Endometrial microvascular endothelial cells (primary cell): ENCODE results near the gene TMEM165. TPM values are rescaled to one million over a fixed set of nuclear protein-coding genes. Genes with fewer than 3 reads are reported as not detected.

ENCODE experiments used
- in situ Hi-C: cut with HindIII; loops from 2 replicates; pipeline ENCODE4 v1.10.0; 2017; ENCODE audit warnings: low sequenced_read_pairs, low pct_unique_long_range_greater_than_20kb; ENCODE audit errors: inconsistent ontology term
- total RNA-seq: library from RNA; depleted of rRNA; stranded (reverse); fragments of >200 nt; gene quantifications from one replicate; pipeline ENCODE4 v1.2.3, GENCODE V29; 2015; ENCODE audit errors: inconsistent ontology term

TMEM165 gene
- total RNA-seq, 1 donor from 2014 or later = 158 TPM

DNA sequence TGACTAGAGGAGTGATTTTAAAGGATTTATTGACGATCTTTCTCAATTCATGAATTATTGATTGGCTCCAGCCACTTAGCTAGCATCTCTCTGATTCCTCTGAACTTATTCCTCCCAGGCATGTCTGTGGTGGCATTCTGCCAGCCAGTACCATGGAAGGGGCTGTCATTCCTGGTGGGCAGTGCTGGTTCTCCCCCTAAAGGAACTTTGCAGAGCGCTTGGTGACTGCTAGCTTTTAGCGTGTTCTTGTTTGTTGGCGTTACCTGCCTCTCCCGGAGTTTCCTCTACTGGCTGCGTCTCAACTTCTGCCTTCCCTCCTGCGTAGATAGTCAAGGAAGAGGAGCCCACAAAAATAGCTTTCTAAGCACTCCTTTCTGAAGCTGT is 30.4 kb upstream of the TMEM165 start:
- in situ Hi-C loops = no loop called here

DNA sequence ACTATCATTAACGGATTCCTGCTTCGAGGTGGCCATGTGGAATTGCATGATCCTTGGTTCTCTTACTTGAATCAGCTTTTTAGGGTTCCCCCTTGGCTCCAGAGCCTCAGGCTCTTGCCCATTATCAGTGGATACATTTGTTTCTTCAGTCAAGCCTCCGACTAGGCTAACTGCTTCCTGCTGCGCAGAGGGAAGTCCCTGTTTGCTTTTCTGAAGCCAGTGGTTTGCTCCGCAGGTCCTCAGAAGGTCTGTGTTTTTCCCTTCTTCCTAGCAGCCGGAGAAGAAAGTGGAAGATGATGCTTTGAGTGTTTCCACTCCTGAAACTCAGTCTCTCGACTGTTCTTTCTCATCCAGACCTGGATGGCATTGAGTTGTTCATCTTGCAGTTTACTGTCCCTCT is 29.1 kb upstream of the TMEM165 start:
- in situ Hi-C loops = no loop called here

DNA sequence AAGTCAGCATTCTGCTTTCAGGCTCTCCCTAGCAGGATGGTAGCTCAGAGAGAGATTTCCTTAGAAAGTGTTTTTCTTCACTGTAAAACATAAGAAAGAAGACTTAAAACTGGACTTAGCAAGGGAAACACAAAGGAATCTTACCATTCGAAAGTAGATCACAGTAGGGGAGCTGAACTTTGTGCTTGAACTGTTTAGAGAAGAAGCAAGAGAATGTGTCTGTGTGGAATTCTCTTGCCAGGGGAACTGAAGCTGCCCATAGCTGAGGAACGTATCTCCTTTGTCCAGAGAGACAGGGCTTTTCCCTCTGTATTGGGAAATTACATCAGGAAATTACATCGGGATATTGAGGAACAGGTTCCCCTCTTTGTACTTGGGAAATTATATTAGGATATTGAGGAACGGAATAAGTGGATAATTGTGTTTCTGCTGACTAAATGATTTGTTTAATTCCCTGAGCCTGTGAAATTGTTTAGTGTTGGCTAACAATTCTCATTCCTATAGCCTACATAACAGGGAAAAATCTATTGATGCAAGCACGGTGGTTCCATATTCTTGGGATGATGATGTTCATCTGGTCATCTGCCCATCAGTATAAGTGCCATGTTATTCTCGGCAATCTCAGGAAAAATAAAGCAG is 28.6 kb upstream of the TMEM165 start:
- in situ Hi-C loops = no loop called here

DNA sequence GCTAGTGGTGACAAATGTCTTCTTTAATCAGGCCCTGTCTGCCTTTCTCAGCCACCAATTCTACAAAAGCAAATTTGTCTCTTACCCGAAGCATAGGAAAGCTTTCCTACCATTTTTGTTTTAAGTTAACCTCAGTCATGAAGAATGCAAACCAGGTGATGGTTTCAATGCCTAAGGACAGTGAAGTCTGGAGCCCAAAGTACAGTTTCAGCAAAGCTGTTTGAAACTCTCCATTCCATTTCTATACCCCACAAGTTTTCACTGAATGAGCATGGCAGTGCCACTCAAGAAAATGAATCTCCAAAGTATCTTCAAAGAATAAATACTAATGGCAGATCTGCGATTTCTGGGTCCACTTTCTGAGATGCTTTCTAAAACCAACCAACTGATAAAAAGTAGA is 25.8 kb upstream of the TMEM165 start:
- in situ Hi-C loops = no loop called here

DNA sequence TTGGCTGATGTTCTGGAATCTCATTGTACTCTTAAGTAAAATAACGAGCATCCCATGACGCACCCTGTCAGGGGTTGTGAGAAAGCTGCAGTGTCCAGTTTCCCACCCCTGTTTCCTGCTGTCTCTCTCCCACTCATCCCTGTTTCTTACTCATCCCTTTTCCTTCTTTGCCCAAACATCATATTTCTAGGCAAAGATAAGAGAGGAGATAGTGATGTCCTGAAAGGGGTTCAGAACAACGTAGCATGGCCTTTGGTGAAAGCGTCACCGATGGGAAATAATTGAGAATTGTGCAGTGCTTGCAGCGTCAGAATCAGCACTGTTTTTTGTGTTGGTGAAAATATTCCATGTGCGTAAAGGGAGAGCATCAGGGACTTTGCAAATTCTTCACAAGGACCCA is 23.5 kb upstream of the TMEM165 start:
- in situ Hi-C loops = no loop called here

DNA sequence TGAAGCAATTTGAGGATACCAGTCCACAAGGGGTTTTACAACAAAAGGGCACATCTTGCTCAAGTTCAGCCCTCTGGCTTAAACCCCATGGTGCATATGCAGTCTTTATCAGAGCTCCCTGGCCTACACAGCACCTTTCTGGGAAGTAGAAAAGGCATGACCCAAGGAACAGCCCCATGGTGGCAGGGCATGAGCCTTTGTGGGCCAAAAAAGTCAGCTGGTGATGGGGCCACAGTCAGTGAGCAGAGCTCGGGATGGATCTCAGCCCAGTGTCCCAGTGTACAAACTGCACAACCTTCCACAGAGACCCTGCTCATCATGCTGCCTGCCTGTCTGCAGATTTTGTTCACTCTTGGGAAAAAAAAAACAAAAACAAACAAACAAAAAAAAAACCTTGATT is 22.3 kb upstream of the TMEM165 start:
- in situ Hi-C loops = no loop called here

DNA sequence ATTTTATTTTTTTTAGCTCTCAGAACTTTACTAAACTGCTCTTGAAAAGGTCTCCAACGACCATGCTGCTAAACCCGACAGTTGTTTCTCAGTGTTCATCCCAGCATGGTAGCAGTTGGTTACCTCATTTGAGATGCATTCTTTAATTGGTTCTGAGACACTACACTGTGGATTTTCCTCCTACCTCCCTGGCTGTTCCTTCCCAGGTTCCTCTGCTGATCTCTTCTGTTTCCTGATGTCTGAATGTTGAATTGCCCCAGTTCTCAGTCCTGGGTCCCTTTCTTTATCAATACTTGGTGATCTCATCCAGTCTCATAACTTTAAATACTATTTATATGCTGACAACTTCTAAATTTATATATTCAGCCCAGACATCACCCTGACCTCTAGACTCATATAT is 19.1 kb upstream of the TMEM165 start:
- in situ Hi-C loops = no loop called here

DNA sequence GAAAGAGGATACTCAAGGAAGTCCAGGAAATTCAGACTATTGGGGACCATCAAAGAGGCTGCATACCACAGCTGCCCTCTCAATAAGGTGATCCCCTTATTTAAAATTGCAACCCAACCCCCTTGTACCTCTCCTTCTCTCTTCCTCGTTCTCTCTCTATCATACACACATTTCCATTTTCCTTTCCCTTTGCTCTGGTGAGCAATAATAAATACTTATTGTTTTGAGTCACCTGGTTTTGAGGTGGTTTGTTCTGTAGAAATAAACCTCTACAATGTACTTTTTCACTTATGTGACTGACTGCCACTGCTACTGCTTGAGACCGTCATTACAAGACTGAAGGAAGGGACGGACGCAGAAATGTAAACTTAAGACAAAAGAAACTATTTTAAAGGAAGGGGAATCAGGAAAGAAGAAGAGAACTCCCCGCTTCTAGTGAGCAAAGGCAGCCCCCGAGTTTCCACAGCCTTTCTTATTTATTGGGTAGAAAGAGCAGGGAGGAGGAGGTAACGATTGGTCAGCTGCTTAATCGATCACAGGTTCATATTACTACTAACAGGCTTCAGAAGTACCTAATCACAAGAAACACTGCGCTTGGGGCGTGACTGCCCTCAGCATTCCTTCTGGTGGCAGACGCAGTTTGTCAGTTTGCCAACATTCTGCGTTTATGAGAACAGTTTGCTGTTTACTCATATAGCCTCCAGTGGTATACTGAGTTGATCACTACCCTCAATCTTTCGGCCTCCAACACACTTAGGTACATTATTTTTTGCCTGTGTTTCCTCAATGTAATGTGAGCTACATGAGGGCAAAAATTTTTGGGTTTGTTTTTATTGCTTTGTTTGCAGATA is 16.9 kb upstream of the TMEM165 start:
- in situ Hi-C loops = no loop called here

DNA sequence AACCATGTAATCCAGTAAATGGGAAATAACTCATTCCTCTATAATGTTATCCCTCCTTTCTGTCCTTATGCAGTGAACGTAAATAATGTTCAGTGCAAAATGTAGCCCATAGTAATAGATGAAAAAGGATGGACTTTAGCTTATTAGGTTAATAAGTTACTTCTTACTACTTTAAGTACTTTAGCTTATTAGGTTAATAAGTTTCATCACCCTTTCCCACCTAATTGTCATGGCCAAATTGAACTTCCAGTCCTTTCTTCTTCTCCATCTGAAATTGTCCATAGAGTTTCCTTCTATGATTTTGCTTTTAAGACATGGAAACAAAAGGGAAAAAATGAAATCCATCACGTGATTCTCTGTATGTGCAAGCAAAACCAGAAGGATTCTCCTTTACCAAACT is 15.2 kb upstream of the TMEM165 start:
- in situ Hi-C loops = no loop called here

DNA sequence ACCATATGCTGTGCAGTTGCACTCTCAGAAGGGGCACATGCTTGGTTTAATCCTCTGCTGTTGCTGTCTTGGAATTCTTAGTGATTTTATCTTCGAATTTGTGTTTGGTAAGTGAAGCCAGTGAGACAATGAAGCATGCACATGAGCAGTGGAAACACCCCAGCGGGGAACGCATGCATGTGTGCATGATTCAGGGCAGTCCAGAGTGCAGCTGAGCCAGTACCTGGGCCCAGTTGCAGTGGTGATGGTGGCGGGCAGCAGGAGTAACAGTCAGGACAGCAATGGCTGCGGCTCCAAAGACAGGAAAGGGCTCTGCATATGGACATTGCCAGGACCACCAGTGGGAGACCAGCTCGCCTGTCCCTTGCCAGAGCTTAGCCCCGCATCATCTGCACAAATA is 14.3 kb upstream of the TMEM165 start:
- in situ Hi-C loops = no loop called here

DNA sequence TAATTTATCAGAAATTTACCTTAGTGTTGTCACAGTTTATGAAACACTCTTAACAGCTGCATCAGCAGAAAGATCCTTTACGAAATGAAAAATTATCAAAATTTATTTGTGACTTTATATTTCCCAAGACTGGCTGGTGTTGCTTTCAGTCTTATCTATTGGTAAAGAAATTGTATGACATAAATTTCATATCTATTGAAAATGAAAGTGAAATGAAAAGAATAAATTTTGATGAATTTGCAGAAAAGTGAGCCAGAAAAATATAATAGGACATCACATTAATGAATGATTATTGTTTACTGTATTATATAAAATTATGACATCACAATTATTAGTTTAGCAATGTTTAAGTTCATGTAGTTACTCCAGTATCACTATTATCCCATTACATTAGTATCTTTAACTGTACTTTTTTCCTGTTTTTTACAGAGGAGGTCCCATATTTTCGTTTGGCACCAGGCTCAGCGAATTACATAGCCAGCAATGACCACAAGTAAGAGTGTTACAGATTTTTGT is 13.2 kb upstream of the TMEM165 start:
- in situ Hi-C loops = no loop called here

DNA sequence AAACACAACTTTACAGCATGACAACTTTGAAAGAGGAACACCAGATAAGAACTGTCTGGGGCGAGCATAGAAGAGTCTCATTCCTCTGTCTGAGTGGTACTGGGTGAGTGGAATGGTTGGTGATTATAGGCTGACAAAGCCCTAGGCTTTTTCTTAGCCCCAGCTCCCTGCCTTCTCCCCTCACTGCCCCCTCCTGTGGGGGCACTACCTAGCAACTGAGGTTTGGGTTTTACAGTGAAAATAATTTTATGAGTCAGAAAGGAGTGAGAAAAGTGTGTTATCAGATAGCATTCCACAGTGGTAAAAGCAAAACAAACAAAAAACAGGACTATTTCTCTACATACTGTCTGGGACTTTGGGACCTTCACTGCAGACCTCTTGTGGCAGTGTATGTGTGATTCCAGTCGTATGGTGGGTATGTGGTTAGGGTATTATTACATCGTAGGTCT is 10.5 kb upstream of the TMEM165 start:
- in situ Hi-C loops = no loop called here

DNA sequence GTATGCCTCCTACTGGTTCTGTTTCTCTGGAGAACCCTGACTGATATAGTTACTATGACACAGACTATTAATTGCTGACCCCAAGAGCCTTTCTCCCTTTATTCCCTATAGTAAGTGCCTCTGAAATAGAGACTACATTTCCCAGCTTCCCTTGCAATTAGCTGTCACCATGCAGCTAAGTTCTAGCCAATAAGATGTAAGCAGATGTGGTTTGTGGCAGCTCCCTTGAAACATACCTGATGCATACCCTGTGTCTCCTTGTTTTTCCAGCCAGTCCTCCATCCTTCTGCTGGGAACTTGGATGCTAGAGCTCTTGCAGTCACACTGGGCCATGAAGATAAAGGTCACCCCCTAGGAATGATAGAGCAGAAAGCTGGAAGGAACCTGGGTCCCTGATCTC is 9.7 kb upstream of the TMEM165 start:
- in situ Hi-C loops = no loop called here

DNA sequence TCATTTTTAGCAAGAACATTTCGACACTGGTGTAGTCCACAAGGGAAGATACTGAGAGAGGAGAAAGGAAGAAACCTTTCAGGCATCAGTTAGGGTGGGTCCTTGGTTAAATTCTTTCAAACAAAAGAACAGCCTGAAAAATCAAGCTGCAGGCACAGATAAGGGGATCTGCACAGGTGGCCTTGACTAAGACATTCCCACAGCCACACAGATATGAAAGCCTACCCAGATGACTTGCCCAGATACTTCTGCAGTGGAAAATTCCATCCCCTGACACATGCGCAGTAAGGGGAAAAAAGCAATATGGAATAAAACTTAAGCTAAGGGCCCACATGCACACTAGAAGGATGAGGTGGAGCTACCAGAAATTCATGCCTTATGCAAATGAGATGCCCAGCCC is 8.9 kb upstream of the TMEM165 start:
- in situ Hi-C loops = no loop called here

DNA sequence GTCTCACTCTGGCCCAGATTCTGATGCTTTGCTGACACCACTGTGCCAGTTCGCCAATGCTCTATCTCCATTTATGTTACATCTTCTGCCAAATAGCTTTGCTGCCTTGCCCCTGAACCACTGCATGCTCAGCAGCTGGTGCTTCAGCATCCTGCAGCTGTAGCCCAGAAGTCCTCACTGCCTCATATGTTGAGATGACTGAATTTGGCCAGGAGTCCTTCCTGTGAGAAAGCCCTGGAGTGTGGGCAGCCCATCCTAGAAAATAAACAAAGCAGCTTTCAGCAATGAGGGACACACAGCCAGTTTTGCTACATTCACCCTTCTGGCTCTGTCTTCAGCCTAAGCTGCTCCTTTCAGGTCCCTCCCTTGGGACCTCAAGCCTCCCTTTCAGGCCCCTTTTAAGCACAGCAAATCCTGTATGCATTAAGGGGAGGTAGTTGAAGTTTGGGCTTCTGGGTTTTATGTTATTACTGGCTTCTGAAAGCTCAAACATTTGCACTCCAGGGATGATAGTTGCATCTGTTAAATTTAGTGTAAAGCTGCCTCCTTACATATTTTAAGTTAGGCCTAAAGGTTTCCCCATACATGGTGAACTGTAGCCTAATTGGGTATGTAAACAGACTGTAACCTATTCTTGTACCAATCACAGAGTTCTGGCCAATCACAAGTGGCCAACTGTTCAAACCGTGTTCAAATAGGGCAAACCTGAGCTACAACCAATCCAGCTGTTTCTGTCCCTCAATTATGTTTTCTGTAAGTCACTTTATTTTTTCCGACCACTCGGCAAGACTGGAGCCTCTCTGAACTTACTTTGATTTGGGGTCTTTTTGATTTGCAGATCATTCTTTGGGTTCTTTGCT is 2.1 kb upstream of the TMEM165 start:
- in situ Hi-C loops = no loop called here

DNA sequence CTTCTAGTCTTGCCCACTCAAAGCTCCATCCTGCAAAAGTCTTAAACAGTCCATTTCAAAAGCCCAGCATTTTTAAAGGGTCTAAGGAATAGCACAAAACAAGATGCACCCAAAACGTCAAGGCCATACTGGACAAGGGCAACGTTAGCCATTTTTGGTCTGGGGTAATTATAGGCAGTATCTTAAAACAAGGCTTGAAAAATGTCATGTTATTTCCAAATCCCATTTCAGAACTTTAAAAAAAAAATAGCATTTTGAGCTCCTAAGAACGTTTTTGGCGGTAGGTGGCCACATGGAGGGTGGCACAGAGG is 584 bp upstream of the TMEM165 start:
- in situ Hi-C loops = no loop called here

DNA sequence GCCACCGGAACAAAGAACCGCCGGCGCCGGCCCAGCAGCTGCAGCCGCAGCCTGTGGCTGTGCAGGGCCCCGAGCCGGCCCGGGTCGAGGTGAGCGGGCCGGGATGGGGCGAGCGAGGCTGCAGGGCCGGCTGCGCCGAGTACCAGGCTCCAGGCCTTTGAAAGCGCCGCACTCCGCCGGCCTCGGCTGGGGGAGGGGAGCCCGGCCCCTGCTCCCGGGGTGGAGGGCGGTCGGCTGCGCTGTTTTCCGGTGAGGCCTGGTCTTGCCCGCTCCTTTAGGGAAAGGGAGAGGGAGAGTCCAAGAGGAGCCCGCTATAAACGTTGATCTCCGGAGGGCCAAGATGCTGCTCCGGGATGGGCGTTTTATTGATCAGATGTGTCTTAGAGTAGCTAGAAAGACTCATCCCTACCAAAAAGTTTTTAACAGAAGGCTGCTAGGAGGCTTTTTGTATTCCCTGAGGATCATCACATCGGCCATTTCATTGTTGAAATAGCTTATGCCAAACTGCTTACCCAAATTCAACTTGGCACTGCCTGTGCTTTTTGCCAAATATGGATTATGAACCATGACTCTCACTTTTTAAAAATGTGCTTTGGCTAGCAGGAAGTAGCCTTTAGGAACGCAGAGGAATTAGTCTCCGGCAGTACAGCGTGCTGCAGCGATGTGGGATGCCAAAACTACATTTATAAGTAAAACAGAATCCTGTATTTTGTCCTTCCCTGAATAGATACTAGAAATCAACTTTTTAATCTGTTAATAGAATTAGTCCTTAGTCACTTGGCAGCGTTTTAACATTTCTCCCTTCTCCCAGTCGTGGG is 760 bp downstream of the TMEM165 start:
- in situ Hi-C loops = no loop called here

DNA sequence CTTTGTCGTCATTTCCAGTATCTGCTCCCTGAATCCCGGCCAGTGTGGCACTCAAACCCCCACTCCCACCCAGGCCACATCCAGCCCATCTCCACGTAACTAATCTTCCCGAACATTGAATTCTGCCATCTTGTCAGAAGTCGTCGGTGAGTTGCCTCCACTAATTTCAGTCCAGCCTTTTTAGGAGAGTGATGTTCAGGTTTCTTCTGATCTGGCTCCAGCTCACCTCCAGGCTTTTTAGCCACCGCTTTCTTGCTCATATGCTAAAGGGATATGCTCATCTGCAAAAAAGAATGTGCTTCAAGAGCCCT is 1.3 kb downstream of the TMEM165 start:
- in situ Hi-C loops = no loop called here
